ENCODE measurements around the gene WDR49. TPM values are rescaled to one million over a fixed set of nuclear protein-coding genes. Genes with fewer than 3 reads are reported as not detected.
"Not testable (repeated sequence)": the region's sequence is repeated elsewhere in the genome, so short reads cannot be mapped to it uniquely, and the experiment has no call there.

Gene WDR49
- polyA plus RNA-seq, 6 donors from 2014 or later = 0.17 to 1.1 (median 0.43) TPM; not detected in 2

- no peak for ATAC-seq (ENCODE audit: low read depth in 2 of 2)
- Mint-ChIP-seq H3K4me1 (no peaks in the 10 kb centered on the region), H3K4me3 (no peak overlapping the region), H3K27ac (no peak overlapping the region), H3K27me3 (no peaks in the 10 kb centered on the region), H3K36me3 (no peaks in the 10 kb centered on the region), H3K9me3 (peaks cover 0 to 3% (median 0%) of the 10 kb centered on the region in 7 donors)
- DNase-seq = no peak
Measured at GRCh38 chr3:167662919-167663400, 9.2 kb upstream of the WDR49 start.

- no peak overlapping the region for H3K4me3 Mint-ChIP-seq
- no peaks in the 10 kb centered on the region for H3K27me3 Mint-ChIP-seq
- no peaks in the 10 kb centered on the region for H3K36me3 Mint-ChIP-seq
- DNase-seq = no peak
- peak overlapping the region in 1 of 6 donors; percentile 9 for H3K27ac Mint-ChIP-seq
- H3K9me3 Mint-ChIP-seq = peaks cover 0 to 15% (median 0%) of the 10 kb centered on the region in 7 donors
- ATAC-seq (ENCODE audit: low read depth in 2 of 2) = no peak
- peaks cover 7 to 12% (median 9%) of the 10 kb centered on the region in 3 donors for H3K4me1 Mint-ChIP-seq
Measured at GRCh38 chr3:167657684-167658225, 4.0 kb upstream of the WDR49 start.

- Mint-ChIP-seq H3K27me3 (no peaks in the 10 kb centered on the region), H3K4me1 (peaks cover 7 to 12% (median 9%) of the 10 kb centered on the region in 3 donors), H3K4me3 (no peak overlapping the region), H3K36me3 (no peaks in the 10 kb centered on the region), H3K27ac (no peak overlapping the region), H3K9me3 (peaks cover 0 to 15% (median 0%) of the 10 kb centered on the region in 7 donors)
- ATAC-seq (ENCODE audit: low read depth in 2 of 2) = no peak
- no peak for DNase-seq
Measured at GRCh38 chr3:167656821-167657220, 3.1 kb upstream of the WDR49 start.

- no peak for ATAC-seq (ENCODE audit: low read depth in 2 of 2)
- H3K27me3 Mint-ChIP-seq = no peaks in the 10 kb centered on the region
- peak overlapping the region; percentile 22 to 87 (median 64) for H3K4me3 Mint-ChIP-seq
Measured at GRCh38 chr3:167653155-167653554, 587 bp downstream of the WDR49 start.

GRCh38 chr3:167651826-167652225 is 1.9 kb downstream of the WDR49 start:
- no peak for ATAC-seq (ENCODE audit: low read depth in 2 of 2)
- H3K4me3 Mint-ChIP-seq = no peak overlapping the region
- peaks cover 0 to 15% (median 0%) of the 10 kb centered on the region in 7 donors for H3K9me3 Mint-ChIP-seq
- no peaks in the 10 kb centered on the region for H3K36me3 Mint-ChIP-seq
- H3K27me3 Mint-ChIP-seq = no peaks in the 10 kb centered on the region
- DNase-seq = no peak
- peak overlapping the region in 1 of 6 donors; percentile 26 for H3K27ac Mint-ChIP-seq
- H3K4me1 Mint-ChIP-seq = peaks cover 18 to 27% (median 25%) of the 10 kb centered on the region in 3 donors

More at GRCh38 chr3:167653155-167653554, 587 bp downstream of the WDR49 start:
- peak overlapping the region; percentile 51 to 99 (median 84) for H3K27ac Mint-ChIP-seq
- H3K36me3 Mint-ChIP-seq = no peaks in the 10 kb centered on the region
- H3K9me3 Mint-ChIP-seq = peaks cover 0 to 15% (median 0%) of the 10 kb centered on the region in 7 donors
- peaks cover 18 to 27% (median 25%) of the 10 kb centered on the region in 3 donors for H3K4me1 Mint-ChIP-seq
- peak; percentile 8 for DNase-seq

GRCh38 chr3:167650459-167650858 is 3.3 kb downstream of the WDR49 start:
- Mint-ChIP-seq H3K9me3 (peaks cover 4 to 17% (median 7%) of the 10 kb centered on the region in 7 donors), H3K27ac (peak overlapping the region in 4 of 6 donors; percentile 18 to 84 (median 61)), H3K36me3 (peaks cover 0 to 6% of the 10 kb centered on the region in 2 donors), H3K4me3 (peak overlapping the region in 5 of 8 donors; percentile 12 to 58 (median 13)), H3K4me1 (peaks cover 18 to 27% (median 25%) of the 10 kb centered on the region in 3 donors), H3K27me3 (no peaks in the 10 kb centered on the region)
- DNase-seq = no peak
- no peak for ATAC-seq (ENCODE audit: low read depth in 2 of 2)

GRCh38 chr3:167649746-167650145 is 4.0 kb downstream of the WDR49 start:
- DNase-seq = no peak
- ATAC-seq (ENCODE audit: low read depth in 2 of 2) = no peak
- Mint-ChIP-seq H3K36me3 (peaks cover 0 to 9% of the 10 kb centered on the region in 2 donors), H3K9me3 (peaks cover 4 to 17% (median 8%) of the 10 kb centered on the region in 7 donors), H3K27me3 (no peaks in the 10 kb centered on the region), H3K4me3 (no peak overlapping the region), H3K4me1 (peaks cover 18 to 27% (median 25%) of the 10 kb centered on the region in 3 donors), H3K27ac (peak overlapping the region in 2 of 6 donors; percentile 75 to 84)

- Mint-ChIP-seq H3K27ac (no peak overlapping the region), H3K36me3 (peaks cover 0 to 9% of the 10 kb centered on the region in 2 donors), H3K9me3 (peaks cover 4 to 36% (median 8%) of the 10 kb centered on the region in 7 donors), H3K4me1 (peaks cover 0 to 1% (median under 1%) of the 10 kb centered on the region in 3 donors), H3K4me3 (no peak overlapping the region), H3K27me3 (no peaks in the 10 kb centered on the region)
- ATAC-seq (ENCODE audit: low read depth in 2 of 2) = no peak
- no peak for DNase-seq
Measured at GRCh38 chr3:167644611-167645010, 9.1 kb downstream of the WDR49 start.

GRCh38 chr3:167631471-167631870 is 22.3 kb downstream of the WDR49 start:
- DNase-seq = no peak
- Mint-ChIP-seq H3K27ac (no peak overlapping the region), H3K9me3 (peaks cover 0 to under 1% (median 0%) of the 10 kb centered on the region in 7 donors), H3K36me3 (no peaks in the 10 kb centered on the region), H3K4me3 (no peak overlapping the region), H3K27me3 (no peaks in the 10 kb centered on the region), H3K4me1 (no peaks in the 10 kb centered on the region)
- no peak for ATAC-seq (ENCODE audit: low read depth in 2 of 2)

- no peaks in the 10 kb centered on the region for H3K36me3 Mint-ChIP-seq
- no peaks in the 10 kb centered on the region for H3K9me3 Mint-ChIP-seq
- no peak overlapping the region for H3K27ac Mint-ChIP-seq
- DNase-seq (no peak), ATAC-seq (ENCODE audit: low read depth in 2 of 2) (no peak)
- no peaks in the 10 kb centered on the region for H3K27me3 Mint-ChIP-seq
- H3K4me3 Mint-ChIP-seq = no peak overlapping the region
- H3K4me1 Mint-ChIP-seq = no peaks in the 10 kb centered on the region
Measured at GRCh38 chr3:167626490-167626889, 27.3 kb downstream of the WDR49 start.

- no peaks in the 10 kb centered on the region for H3K36me3 Mint-ChIP-seq
- no peak for ATAC-seq (ENCODE audit: low read depth in 2 of 2)
- no peak for DNase-seq
- H3K27ac Mint-ChIP-seq = no peak overlapping the region
- H3K27me3 Mint-ChIP-seq = no peaks in the 10 kb centered on the region
- H3K4me3 Mint-ChIP-seq = no peak overlapping the region
- peaks cover 0 to 4% (median 0%) of the 10 kb centered on the region in 3 donors for H3K4me1 Mint-ChIP-seq
- H3K9me3 Mint-ChIP-seq = peaks cover 0 to 1% (median 0%) of the 10 kb centered on the region in 7 donors
Measured at GRCh38 chr3:167615030-167615429, 38.7 kb downstream of the WDR49 start.

- not testable (repeated sequence) for H3K4me1 Mint-ChIP-seq; H3K4me3 Mint-ChIP-seq; H3K36me3 Mint-ChIP-seq; ATAC-seq (ENCODE audit: low read depth in 2 of 2); H3K27me3 Mint-ChIP-seq; H3K9me3 Mint-ChIP-seq; H3K27ac Mint-ChIP-seq; DNase-seq
Measured at GRCh38 chr3:167614196-167614595, 39.5 kb downstream of the WDR49 start.

- Mint-ChIP-seq H3K27ac (no peak overlapping the region), H3K4me1 (peaks cover 0 to 4% (median 0%) of the 10 kb centered on the region in 3 donors), H3K9me3 (peaks cover 0 to 1% (median 0%) of the 10 kb centered on the region in 7 donors), H3K27me3 (no peaks in the 10 kb centered on the region), H3K4me3 (no peak overlapping the region), H3K36me3 (no peaks in the 10 kb centered on the region)
- no peak for DNase-seq
- ATAC-seq (ENCODE audit: low read depth in 2 of 2) = no peak
Measured at GRCh38 chr3:167611718-167612117, 42.0 kb downstream of the WDR49 start.

GRCh38 chr3:167609156-167609555 is 44.6 kb downstream of the WDR49 start:
- Mint-ChIP-seq H3K27ac (no peak overlapping the region), H3K4me3 (no peak overlapping the region), H3K36me3 (no peaks in the 10 kb centered on the region), H3K9me3 (peaks cover 0 to 1% (median 0%) of the 10 kb centered on the region in 7 donors), H3K4me1 (peaks cover 0 to 4% (median 0%) of the 10 kb centered on the region in 3 donors), H3K27me3 (no peaks in the 10 kb centered on the region)
- ATAC-seq (ENCODE audit: low read depth in 2 of 2) = no peak
- DNase-seq = no peak

All from naive B cell (primary cell).